ENCODE results near the gene EPB41. TPM values are rescaled to one million over a fixed set of nuclear protein-coding genes. Genes with fewer than 3 reads are reported as not detected.
"Not testable (repeated sequence)": the region's sequence is repeated elsewhere in the genome, so short reads cannot be mapped to it uniquely, and the experiment has no call there.

EPB41 gene
- total RNA-seq, 2 experiments from 2014 or later: 70.3 to 79.4 TPM

DNA sequence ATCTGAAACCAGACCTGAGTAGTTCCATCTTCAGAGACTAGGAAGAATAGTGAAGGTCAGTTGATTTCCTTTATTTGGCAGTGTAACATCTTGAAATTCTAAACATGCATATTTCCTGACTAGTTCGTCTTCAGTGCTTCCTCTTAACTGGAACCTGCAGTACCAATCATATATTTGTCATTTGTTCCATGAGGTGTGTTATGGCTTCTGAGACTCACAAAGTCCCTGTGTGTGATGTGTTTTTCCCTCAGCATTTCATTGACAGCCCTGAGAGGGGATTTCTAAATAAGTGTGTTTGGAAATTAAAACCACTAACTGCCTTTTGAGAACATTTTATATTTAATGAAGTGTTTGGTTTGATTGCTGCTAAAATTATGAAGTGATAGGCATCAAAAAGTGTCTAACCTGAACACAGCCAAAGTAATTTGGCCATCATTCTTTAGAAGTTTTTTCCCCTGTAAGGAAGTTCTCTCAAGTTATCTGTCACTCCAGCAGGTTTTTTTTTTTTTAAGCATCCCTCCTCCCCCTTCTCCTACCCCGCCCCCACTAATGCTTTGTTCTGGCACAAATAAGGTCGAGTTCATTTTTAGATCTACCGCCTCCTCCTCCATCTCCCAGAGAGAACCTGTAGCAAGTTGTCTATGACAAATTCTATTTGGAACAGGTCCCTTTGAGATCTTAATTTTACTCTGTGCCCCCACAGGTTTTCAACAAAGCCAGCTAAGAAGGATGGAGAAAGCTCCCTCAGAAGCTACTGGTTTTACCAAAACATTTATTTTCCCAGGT, 148.0 kb downstream of the EPB41 start:
- CTCF ChIA-PET: interaction anchor here (1.1 kb wide), 1 partner anchor 20 kb away, joined by 4 read pairs; no protein-coding TSS in a partner anchor
- POLR2A ChIA-PET: no interaction called here

DNA sequence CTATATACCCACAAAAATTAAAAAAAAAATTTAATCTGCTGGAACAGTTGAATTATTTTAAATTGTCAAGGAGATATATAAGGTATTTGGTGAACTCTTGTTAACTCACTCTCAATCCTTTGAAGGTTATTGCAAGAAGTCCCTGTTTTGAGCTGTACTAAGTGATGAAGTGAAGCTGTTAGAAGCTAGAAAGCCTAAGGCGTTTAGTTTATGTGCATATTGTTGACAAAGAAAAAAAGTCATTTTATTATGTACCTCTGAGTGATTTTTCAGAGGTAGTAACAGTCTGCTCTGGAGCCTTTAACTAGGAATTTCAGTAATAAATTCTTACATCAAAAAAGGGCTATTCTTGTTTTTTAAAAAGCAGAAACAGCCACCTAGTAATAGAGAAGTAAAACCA, 149.7 kb downstream of the EPB41 start:
- ChIA-PET POLR2A (no interaction called here), CTCF (interaction anchor here (0.9 to 1.0 kb wide), 2 partner anchors 22 to 187 kb away, joined by 3 read pairs; no protein-coding TSS in a partner anchor)

DNA sequence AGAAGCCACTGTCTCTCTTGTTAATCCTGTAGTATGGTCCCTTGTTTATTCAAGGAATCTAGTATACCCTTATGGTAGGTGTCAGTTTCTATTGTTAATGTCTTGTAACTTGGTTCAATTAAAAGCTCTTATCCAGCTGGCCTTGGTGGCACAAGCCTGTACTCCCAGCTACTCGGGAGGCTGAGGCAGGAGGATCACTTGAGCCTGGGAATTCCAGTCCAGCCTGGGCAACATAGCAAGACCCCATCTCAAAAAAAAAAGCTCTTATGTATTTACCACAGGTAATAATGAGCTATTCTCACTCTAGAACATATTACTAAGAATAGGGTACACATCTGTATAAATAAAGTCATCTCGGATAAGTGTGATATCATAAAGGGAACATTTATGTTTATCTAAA, 162.8 kb downstream of the EPB41 start:
- POLR2A ChIA-PET: no interaction called here
- CTCF ChIA-PET: no interaction called here

DNA sequence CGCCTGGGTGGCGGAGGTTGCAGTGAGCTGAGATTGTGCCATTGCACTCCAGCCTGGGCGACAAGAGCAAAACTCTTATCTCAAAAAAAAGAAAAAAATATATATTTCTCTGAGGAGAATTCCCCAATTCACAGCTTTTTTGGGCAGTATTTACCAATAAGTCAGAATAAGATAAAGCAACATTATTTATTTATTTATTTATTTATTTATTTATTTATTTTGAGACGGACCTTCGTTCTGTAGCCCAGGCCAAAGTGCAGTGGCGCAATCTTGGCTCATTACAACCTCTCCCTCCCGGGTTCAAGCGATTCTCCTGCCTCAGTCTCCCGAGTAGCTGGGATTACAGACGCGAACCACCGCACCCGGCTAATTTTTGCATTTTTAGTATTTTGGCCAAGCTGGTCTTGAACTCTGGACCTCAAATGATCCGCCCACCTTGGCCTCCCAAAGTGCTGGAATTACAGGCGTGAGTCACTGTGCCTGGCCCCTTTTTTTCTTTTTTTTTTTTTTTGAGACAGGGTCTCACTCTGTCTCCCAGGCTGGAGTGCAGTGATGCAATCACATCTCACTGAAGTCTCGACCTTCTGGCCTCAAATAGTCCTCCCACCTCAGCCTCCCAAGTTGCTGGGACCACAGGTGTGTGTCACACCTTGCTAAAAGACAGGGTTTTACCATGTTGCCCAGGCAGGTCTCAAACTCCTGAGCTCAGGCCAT, 165.7 kb downstream of the EPB41 start:
- POLR2A ChIA-PET, CTCF ChIA-PET: not testable (repeated sequence)

DNA sequence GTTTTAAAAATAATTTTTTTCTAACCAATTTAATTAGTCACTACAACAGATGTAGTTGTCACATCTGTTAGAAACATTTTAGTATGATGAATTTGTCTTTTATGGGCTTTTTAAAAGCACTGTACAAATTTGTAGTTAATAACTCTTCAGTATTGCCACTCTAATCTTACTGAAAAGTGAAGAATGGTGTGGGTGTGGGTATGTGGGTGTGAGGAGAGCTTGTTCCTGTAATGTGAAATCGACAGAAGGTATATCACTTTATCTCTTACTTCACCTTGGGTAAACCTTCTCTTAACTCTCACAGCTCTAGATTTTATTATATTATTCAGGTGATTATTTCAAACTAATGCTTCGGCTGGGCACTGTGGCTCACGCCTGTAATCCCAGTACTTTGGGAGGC, 166.8 kb downstream of the EPB41 start:
- ChIA-PET POLR2A (no interaction called here), CTCF (interaction anchor here (0.5 kb wide), 1 partner anchor 31 kb away, joined by 3 read pairs; no protein-coding TSS in a partner anchor)

DNA sequence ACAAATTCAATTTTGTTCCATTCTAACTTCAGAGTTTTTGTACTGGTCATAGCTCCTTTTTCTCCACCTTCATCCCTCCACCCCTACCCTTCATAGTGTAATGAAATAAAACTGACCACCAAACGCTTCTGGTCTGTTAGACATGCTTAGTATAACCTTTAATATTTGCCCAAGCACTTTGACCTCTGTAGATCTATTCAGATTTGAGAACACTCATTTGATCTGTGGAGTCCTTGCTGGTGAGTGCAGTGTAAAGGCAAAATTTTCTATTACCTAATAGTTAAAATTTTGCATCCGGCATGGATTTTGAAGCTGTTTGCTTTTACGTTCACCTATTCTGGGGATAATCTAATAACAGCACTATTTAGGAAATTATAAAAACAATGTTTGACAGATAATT, 168.2 kb downstream of the EPB41 start:
- POLR2A ChIA-PET: interaction anchor here (0.5 kb wide), 1 partner anchor 355 kb away, joined by 5 read pairs; no protein-coding TSS in a partner anchor

DNA sequence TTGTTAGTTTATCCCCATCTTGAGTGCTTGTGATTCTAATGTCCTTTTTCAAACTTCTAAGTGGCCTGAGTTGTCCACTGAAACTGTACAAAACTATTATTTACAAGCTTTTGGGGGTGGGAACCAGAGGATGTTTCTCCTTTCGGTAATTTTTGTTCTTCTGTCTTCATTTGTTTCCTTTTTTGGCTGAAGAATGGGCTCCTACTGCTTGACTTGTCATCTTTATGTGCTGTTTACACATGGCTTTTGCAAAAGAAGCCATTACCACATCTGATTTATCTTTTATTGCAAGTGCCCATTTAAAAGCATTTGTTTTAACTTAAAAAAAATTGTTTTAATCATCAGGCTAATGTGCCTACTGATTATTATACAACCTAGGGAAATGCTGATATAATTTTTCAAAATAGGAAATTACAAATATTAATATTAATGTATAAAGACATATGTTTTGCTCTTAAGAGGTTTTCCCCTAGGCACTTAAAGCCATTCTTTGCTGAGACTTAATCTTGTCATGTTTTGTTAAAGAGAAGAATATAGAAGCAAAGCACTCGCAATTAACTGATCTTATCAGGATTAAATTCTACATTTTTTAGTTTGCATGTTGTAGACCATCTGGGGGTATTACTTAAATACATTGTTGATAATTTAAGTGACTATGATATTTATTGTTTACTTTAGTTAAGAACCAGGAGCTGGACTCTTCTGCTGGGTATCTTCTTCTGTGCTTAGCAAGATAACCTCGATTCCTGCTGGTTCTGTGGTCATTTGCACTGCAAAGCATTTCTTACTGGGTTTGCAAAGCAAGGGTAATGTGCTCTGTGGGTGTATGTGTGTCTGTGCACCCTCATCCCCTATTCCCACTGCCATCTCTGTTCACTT, 169.2 kb downstream of the EPB41 start:
- POLR2A ChIA-PET: no interaction called here
- CTCF ChIA-PET: no interaction called here

More for the DNA sequence above, 168.2 kb downstream of the EPB41 start:
- CTCF ChIA-PET: interaction anchor here (0.7 to 0.9 kb wide), 2 partner anchors 20 to 442 kb away, joined by 3 to 4 read pairs; no protein-coding TSS in a partner anchor

DNA sequence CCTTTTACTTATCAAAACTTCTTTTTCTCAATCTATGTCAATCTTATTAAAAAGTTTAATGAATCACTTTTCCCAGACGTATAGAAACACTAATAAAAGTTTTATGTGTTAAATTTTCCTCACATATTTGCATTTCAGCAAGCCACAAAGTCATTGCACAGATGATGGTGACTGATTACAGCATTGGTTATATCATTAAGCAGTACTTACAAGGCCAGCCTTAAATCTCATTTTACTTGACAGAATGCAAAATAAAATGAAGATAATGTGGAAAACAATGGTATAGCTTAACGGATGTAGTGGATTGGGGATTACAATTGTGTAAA, 169.8 kb downstream of the EPB41 start:
- POLR2A ChIA-PET: no interaction called here
- CTCF ChIA-PET: no interaction called here

DNA sequence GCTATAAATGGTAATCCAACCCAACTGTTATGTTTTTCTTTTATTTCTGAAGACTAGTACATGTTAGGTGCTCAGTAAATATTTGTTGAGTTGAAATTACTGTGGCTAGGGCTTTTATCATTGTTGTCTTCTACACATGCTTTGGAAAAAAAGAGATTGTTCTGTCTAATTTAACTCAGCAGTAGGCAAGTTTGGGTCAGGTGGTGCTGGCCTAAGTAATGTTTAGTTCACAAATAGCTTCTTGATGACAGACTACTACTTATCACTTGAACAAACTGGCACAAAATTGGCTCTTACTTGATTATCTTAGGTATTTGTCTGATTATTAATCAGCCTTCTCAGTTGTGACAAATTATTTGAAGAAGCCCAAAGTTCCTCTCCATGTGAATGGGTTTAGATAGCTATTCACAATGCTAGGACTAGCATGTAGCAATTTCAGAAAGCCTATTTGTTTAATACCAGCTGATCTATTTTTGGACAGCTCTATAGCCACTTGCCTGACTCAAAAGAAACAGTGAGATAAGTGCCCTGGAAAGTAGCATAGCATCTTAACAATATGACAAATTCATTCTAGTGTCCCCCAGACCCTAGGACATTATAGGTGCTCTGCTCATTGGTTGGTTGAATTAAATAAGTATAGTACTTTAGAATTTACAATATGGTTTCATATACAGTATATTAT, 176.7 kb downstream of the EPB41 start:
- POLR2A ChIA-PET: no interaction called here
- CTCF ChIA-PET: no interaction called here

DNA sequence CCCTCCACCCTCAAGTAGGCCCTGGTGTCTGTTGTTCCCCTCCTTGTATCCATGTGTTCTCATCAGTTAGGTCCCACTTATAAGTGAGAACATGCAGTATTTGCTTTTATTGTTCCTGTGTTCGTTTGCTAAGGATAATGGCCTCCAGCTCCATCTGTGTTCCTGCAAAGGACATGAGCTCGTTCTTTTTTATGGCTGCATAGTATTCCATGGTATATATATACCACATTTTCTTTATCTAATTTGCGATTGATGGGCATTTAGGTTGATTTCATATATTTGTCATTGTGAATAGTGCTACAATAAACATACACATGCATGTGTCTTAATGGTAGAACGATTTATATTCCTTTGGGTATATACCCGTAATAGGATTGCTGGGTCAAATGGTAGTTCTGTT, 178.3 kb downstream of the EPB41 start:
- CTCF ChIA-PET, POLR2A ChIA-PET: not testable (repeated sequence)

DNA sequence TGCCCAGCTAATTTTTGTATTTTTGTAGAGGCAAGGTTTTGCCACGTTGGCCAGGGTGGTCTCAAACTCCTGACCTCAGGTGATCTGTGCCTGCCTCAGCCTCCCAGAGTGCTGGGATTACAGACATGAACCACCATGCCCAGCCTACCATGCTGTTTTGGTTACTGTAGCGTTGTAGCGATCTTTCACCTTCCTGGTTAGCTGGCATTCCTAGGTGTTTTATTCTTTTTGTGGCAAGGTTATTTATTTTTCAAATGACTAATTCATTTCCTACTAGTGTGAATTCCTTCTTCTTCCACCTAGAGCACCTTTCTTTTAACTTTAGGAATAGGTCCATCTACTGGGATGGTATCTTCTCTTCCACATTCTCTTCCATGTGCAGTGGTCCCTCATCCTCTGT, 180.1 kb downstream of the EPB41 start:
- ChIA-PET CTCF (no interaction called here), POLR2A (no interaction called here)

DNA sequence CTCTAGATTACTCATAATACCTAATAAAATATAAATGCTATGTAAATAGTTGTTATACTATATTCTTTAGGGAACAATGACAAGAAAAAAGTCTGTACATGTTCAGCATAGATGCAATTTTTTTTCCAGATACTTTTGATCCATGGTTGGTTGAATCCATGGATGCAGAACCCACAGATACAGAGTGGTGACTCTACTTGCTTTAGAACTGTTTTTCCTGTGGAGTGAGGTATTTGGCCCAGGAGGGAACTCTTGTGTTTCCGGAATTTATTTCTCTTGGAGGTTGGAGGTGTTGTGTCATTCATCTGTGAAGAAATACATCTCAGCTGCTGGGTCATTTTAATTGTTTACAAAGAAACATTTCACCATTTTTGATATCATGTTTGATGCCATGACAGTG, 180.6 kb downstream of the EPB41 start:
- ChIA-PET CTCF (no interaction called here), POLR2A (no interaction called here)

DNA sequence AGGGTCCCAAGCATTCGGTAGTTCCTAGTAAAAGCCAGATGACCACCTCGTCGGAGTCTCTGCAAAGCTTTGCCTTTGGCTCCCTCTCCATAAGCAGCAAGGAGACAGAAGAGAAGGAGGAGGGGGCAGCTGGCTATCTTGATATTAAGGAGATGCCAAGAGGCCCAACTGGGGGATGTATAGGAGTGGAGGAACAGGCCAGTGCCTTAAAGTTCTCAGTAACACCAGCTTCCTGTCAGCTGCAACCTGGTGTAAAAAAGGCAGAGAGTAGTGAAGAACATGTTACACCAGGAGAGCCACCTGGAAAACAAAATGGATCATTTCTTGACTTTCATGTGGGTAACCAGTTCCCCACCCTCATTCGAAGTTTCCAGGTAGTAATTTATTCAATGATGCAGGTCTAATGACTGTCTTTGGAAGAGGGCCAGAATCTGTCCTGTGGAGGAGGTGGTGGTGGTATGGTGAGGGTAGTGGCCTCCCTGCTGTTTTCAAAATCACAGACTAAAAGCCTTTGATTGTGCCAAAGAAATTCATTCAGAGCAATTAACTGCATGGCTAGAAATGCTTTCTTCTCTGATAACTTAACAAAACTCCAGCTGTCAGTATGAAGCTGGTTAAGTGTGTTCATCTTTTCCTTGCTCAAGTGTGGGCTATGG, 182.0 kb downstream of the EPB41 start:
- POLR2A ChIA-PET: no interaction called here

DNA sequence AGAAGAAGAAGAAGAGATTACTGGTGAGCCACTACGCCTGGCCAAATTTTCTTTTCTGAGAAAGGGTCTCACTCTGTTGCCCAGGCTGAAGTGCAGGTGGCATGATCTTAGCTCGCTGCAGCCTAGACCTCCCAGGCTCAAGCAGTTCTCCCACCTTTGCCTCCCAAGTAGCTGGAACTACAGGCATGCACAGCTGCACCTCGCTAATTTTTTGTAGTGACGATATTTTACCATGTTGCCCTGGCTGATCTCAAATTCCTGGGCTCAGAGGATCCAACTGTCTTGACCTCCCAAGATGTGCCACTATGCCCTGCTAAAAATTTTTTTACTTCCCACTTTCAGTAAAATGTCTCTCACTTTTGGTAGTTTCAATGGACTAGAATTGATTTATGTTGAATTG, 184.9 kb downstream of the EPB41 start:
- CTCF ChIA-PET: no interaction called here
- POLR2A ChIA-PET: interaction anchor here (1.1 kb wide), 1 partner anchor 25 kb away, joined by 3 read pairs; the partner anchor contains the start of gene TMEM200B

More for the DNA sequence above, 182.0 kb downstream of the EPB41 start:
- CTCF ChIA-PET: interaction anchor here (0.8 to 1.7 kb wide), 2 partner anchors 85 to 219 kb away, joined by 3 to 4 read pairs; partner anchors contain the start of gene SRSF4

DNA sequence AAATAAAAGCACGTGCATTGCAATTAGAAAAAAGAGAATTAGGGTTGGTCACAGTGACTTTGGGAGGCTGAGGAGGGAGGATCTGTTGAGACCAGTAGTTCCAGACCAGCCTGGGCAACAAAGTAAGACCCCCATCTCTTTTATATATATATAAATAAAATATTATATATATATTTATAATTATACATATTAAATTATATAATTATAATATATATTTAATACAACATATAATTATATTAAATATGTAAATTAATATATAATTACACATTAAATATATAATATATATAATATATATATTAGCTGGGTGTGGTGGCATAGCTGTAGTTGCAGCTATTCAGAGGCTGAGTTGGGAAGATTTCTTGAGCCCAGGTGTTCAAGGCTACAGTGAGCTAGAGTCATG, 186.1 kb downstream of the EPB41 start:
- ChIA-PET POLR2A (interaction anchor here (1.1 kb wide), 1 partner anchor 24 kb away, joined by 3 read pairs; the partner anchor contains the start of gene TMEM200B), CTCF (no interaction called here)

DNA sequence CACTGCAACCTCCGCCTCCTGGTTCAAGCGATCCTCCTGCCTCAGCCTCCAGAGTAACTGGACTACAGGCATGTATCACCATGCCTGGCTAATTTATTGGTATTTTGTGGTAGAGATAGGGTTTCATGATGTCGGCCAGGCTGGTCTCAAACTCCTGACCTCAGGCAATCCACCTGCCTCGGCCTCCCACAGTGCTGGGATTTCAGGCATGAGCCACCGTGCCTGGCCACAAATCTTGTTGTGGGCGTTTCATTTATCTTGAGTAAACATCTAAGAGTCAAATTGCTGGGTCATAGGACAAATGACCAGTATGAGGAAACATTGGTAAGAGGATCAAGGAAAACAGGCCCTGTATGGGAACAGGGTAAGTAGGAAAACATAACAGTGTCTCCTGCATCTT, 191.5 kb downstream of the EPB41 start:
- POLR2A ChIA-PET: no interaction called here
- CTCF ChIA-PET: no interaction called here

DNA sequence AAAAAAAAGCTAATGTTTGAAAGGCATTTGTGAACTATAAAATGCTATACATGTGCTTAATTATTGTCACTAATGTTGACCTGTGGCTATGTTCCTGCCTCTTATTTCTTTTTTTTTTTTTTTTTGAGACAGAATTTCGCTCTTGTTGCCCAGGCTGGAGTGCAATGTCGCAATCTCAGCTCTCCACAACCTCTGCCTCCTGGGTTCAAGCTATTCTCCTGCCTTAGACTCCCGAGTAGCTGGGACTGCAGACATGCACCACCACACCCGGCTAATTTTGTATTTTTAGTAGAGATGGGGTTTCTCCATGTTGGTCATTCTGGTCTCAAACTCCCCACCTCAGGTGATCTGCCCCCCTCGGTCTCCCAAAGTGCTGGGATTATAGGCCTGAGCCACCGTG, 193.7 kb downstream of the EPB41 start:
- ChIA-PET CTCF (interaction anchor here (0.6 kb wide), 1 partner anchor 214 kb away, joined by 3 read pairs; no protein-coding TSS in a partner anchor), POLR2A (interaction anchor here (0.6 kb wide), 1 partner anchor 20 kb away, joined by 3 read pairs; no protein-coding TSS in a partner anchor)

DNA sequence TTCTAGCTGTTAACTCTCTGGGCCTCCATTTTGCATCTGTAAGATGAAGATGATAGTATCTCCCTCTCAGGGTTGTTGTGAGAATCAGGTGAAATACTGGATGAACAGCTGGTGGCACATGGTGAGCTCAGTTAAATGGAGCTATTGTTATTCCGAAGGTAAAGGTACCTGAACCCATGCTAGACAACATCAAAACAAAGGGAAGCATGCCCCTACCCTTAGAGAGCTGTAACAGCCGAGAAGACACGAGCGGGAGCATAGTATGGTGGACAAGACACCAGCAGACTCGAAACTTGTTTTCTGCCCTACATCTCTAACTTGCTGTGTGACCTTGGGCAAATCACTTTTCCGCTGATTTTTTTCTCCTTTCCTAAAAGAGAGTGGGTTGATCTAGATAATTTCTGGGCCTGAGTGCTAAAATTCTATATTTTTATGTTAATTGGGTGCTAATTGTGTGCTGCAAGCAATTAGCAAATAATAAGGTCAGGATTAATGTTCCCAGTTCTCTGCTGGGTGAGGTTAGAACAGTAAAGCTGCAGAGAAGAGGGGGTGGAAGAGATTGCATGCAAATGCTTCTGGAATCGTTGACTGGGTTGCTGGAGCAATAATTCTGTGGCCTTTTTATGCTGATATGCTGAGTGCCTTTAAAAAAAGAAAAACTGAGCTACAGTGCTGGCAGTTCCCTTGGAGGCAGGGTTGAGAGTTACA, 198.5 kb downstream of the EPB41 start:
- ChIA-PET CTCF (interaction anchor here (1.1 kb wide), 1 partner anchor 55 kb away, joined by 3 read pairs; no protein-coding TSS in a partner anchor), POLR2A (no interaction called here)
